Activated effector memory CD4-positive, alpha-beta T cell treated with anti-CD3 and anti-CD28 coated beads, Interleukin-2, amount 50 U/mL, for 16 hours (primary cell): Measurements from ENCODE around the gene USP34.
"Not testable (repeated sequence)": the region's sequence is repeated elsewhere in the genome, so short reads cannot be mapped to it uniquely, and the experiment has no call there.

ENCODE experiments used
- DNase-seq: peaks from one replicate; pipeline ENCODE4 v3.0.0-alpha.2; 2020

USP34 gene, protein sequence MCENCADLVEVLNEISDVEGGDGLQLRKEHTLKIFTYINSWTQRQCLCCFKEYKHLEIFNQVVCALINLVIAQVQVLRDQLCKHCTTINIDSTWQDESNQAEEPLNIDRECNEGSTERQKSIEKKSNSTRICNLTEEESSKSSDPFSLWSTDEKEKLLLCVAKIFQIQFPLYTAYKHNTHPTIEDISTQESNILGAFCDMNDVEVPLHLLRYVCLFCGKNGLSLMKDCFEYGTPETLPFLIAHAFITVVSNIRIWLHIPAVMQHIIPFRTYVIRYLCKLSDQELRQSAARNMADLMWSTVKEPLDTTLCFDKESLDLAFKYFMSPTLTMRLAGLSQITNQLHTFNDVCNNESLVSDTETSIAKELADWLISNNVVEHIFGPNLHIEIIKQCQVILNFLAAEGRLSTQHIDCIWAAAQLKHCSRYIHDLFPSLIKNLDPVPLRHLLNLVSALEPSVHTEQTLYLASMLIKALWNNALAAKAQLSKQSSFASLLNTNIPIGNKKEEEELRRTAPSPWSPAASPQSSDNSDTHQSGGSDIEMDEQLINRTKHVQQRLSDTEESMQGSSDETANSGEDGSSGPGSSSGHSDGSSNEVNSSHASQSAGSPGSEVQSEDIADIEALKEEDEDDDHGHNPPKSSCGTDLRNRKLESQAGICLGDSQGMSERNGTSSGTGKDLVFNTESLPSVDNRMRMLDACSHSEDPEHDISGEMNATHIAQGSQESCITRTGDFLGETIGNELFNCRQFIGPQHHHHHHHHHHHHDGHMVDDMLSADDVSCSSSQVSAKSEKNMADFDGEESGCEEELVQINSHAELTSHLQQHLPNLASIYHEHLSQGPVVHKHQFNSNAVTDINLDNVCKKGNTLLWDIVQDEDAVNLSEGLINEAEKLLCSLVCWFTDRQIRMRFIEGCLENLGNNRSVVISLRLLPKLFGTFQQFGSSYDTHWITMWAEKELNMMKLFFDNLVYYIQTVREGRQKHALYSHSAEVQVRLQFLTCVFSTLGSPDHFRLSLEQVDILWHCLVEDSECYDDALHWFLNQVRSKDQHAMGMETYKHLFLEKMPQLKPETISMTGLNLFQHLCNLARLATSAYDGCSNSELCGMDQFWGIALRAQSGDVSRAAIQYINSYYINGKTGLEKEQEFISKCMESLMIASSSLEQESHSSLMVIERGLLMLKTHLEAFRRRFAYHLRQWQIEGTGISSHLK (N-terminal part only)

DNA sequence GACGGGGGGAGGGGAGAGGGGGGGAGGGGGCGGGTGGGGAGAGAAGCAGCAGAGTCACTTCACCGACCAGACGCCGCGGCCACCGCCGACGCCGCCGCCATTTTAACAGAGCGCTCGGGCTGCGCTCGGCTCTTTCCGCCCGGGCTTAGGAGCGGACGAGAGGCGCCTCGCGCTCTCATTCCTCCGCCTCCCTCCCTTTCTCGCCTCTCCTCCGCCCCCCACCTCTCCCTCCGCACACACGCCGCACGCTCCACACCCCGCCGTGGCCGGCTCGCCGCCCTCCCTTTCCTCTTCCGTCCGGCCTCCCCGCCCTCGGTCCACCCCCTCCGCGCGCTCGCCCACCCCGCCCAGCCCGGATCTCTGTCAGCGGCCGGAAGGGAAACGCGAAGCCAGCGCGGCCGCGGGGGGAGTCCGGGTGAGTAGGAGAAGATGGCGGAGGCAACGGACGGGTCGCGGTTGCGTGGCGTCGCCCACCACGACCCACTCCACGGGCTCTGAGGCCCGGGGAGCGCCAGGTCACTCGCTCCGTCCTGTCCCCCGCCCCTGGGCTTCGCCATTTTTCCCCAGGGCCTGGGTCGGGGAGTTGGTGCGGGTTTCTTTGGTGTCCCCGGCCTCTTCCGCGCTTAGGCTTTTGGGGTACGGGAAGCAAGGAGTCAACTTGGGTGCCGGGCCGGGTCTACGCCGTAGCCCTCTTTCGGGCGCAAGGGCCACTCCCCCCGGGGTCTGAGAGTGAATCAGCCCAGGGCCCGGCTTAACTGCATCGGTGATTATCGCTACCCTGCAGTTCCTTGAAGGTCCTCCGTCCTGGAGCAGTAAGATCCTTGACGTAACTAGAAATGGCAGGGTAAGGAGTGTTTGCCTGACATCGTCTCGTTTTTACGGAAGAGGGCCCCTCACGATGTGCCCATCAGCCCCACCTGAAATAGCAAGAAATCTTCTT lies at the start of gene USP34:
USP34 (minus strand) TSS at position 123 of the 940 bp plus-strand sequence. CDS start 395 bp downstream, outside the sequence.
- DNase-seq, result peak; percentile 96

DNA sequence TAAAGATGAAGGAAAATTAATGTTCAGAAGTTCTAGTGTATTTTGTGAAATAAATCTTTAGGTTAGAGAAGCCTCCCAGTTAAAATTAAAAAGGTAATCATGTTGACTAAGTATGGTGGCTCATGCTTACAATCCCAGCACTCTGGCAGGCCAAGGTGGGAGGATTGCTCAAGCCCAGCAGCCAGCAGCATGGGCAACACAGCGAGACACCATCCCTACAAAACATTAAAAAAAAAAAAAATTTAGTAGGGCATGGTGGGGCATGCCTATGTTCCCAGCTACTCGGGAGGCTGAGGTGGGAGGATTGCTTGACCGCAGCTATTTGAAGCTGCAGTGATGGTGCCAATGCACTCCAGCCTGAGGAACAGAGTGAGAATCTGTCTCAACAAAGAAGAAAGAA lies 49.4 kb upstream of the USP34 start:
- no peak for DNase-seq

DNA sequence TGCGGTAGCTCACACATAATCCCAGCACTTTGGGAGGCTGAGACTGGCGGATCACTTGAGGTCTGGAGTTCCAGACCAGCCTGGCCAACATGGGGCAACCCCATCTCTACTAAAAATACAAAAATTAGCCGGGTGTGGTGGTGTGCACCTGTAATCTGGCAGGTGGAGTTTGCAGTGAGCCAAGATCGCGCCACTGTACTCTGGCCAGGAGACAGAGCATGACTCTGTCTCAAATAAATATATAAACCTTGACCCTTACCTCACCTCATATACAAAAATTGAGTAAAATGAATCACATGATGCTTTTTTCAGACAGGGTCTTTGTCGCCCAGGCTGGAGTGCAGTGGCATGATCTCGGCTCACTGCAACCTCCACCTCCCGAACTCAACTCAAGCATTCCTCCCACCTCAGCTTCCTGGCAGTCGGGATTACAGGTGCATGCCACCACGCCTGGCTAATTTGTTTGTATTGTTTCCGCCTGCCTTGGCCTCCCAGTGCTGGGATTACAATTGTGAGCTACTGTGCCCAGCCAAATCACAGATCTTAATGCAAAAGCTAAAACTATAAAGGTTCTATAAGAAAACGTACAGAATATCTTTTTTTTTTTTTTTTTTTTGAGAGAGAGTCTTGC lies 42.0 kb upstream of the USP34 start:
- no peak for DNase-seq

GRCh38 chr2:61510674-61511671 lies 40.1 kb upstream of the USP34 start:
- DNase-seq, result no peak

- no peak for DNase-seq
Observed at GRCh38 chr2:61504949-61505348, 34.1 kb upstream of the USP34 start.

DNA sequence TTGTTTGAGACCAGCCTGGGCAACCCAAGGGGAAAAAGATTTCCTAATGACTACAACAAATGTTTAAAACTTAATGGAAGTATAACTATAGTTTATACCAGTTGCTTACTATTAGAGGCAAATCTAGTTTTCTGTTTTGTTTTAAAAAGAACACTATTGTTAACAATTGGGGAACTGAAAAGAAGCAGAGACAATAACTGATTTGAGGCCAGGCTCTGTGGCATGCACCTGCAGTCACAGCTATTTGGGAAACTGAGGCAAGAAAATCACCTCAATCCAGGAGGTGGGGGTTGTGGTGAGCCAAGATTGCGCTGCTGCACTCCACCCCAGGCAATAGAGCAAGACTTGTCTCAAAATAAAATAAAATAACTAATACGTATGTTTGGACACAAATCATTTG lies 28.2 kb upstream of the USP34 start:
- DNase-seq, result no peak

DNA sequence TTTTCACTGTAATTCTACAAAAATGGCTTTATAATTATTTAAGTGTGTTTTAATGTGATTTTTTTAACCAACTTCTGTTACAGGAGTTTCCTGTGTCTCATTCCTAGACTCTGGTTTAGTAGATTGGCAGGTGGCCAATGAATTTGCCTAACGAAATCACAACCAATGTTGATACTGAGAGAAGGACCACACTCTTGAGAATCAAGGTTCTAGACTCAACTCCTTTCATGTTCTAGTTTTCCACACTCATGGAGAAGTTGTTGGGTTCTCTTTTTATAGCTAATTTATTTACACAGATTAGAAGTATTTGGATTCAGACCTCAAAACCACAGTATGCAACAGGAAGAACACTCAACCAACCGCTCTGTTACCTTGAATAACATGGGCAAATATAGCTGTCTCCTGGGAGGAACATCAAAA lies 22.6 kb upstream of the USP34 start:
- DNase-seq, result no peak

GRCh38 chr2:61492476-61492875 lies 21.6 kb upstream of the USP34 start:
- DNase-seq, result no peak

GRCh38 chr2:61485281-61485680 lies 14.4 kb upstream of the USP34 start:
- no peak for DNase-seq

- DNase-seq, result no peak
Observed at GRCh38 chr2:61478086-61478485, 7.2 kb upstream of the USP34 start.

GRCh38 chr2:61476929-61477589 lies 6.2 kb upstream of the USP34 start:
- DNase-seq, result not testable (repeated sequence)

GRCh38 chr2:61471905-61472805 lies 1.3 kb upstream of the USP34 start:
- DNase-seq, result peak; percentile 66

- peak; percentile 94 for DNase-seq
Observed at GRCh38 chr2:61470122-61470951, 550 bp downstream of the USP34 start.

DNA sequence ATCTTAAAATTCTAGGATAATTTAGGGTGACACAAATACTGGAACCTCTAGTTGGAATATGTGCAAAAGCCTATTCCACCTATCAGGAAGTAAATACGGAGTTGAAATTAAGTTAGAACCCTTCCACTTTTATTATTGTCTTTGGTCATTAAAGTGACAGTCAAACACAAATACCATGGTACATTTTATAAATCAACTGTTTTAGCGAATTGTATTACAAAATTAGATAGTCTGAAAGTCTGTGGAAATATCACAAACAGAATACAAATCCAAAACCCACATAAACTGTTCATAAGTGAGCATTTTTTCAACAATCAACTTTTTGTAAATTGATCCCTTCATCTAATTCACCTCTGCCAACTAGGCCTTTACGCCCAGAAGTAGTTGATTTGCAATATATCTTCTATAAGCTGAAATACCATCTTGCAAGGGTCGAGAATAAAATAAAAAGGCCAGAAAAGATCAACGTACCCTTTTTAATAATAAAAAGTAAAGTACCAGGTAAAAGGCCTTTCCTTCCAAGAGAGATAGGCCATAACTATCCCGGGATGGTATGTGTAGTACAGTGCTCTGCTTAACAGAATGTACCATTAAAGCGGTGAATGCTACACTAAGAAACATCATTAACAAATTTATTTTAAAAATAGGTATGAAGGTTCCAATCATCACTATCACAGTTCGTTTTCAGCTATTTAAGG lies 1.3 kb downstream of the USP34 start:
- DNase-seq, result no peak

DNA sequence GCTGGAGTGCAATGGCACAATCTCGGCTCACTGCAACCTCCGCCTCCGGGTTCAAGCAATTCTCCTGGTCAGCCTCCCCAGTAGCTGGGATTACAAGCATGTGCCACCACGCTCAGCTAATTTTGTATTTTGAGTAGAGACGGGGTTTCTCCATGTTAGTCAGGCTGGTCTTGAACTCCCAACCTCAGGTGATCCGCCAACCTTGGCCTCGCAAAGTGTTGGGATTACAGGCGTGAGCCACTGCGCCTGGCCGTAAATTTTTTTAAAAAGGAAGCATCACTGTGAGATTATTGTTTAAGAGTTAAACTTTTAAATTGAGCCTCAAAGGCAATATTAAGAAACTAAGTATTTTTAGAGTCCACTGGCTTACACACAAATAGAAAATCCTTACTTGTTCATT lies 2.7 kb downstream of the USP34 start:
- not testable (repeated sequence) for DNase-seq

GRCh38 chr2:61465045-61465444 lies 5.8 kb downstream of the USP34 start:
- DNase-seq, result no peak
